ENCODE measurements around the gene SAP30BP. TPM values are rescaled to one million over a fixed set of nuclear protein-coding genes. Genes with fewer than 3 reads are reported as not detected.

SAP30BP gene
- total and polyA plus RNA-seq, 2 of the 13 experiments (the other 11 are each of a cell fraction or from before 2014, with no cell fraction given) = 67.7 to 99.4 TPM

DNA sequence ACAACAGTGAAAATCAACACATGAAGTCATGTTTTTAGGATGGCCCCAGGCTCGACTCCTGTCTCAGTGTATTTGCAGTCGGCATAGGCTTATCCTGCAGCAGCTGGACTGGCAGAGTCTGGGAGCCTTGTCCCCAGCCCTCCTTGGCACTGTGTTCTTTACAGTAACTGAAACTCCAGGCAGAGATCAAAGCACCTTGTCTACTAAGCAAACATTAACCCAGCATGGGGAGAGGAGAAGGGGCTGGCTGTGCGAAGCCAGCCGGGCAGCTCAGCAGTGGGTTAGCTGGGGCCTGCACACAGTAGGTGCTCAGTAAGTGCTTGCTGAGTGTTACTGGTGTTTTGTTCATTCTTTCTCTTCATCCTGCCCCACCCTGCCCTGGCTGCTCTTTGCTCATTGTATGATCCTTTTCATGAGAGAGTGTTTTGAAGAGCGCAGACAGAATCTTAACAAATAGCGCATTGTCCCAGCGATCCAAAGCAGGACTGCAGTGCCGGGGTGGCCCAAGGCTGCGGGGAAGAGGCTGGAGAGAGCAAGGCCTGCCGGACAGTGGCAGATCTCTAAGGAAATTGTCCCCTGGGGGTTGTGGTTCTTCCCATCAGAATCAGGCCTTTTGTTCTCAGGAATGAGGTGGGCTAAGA lies 30.6 kb downstream of the SAP30BP start (continued):
- TF ChIP-seq ZNF740 (CRISPR knock-in tag; IDR thresholded peaks at IDR 0.05) = no peak
- no peak for TF ChIP-seq TBP (CRISPR knock-in tag; IDR thresholded peaks at IDR 0.05)
- TF ChIP-seq PAXIP1 (CRISPR knock-in tag; conservative IDR thresholded peaks at IDR 0.05) = no peak; the same call in 1 of the 2 replicates
- TF ChIP-seq, protein P1, sequence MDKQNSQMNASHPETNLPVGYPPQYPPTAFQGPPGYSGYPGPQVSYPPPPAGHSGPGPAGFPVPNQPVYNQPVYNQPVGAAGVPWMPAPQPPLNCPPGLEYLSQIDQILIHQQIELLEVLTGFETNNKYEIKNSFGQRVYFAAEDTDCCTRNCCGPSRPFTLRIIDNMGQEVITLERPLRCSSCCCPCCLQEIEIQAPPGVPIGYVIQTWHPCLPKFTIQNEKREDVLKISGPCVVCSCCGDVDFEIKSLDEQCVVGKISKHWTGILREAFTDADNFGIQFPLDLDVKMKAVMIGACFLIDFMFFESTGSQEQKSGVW (CRISPR knock-in tag; IDR thresholded peaks at IDR 0.05; ENCODE audit: borderline replicate concordance) = no peak
- TF ChIP-seq NBN (conservative IDR thresholded peaks at IDR 0.05) = no peak
- no peak for TF ChIP-seq PAX8 (CRISPR knock-in tag; IDR thresholded peaks at IDR 0.05; ENCODE audit: borderline replicate concordance)
- TF ChIP-seq, protein P2, sequence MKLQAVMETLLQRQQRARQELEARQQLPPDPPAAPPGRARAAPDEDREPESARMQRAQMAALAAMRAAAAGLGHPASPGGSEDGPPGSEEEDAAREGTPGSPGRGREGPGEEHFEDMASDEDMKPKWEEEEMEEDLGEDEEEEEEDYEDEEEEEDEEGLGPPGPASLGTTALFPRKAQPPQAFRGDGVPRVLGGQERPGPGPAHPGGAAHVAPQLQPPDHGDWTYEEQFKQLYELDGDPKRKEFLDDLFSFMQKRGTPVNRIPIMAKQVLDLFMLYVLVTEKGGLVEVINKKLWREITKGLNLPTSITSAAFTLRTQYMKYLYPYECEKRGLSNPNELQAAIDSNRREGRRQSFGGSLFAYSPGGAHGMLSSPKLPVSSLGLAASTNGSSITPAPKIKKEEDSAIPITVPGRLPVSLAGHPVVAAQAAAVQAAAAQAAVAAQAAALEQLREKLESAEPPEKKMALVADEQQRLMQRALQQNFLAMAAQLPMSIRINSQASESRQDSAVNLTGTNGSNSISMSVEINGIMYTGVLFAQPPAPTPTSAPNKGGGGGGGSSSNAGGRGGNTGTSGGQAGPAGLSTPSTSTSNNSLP (IDR thresholded peaks at IDR 0.05; ENCODE audit: low read depth, low read length) = no peak
- TF ChIP-seq FOXC1 (CRISPR knock-in tag; IDR thresholded peaks at IDR 0.05; ENCODE audit: borderline replicate concordance) = no peak
- TF ChIP-seq ZNF878 (CRISPR knock-in tag; IDR thresholded peaks at IDR 0.05) = no peak
- no peak for TF ChIP-seq JUN (CRISPR knock-in tag; IDR thresholded peaks at IDR 0.05)
- no peak for TF ChIP-seq MTA3 (CRISPR knock-in tag; IDR thresholded peaks at IDR 0.05)
- TF ChIP-seq ZBTB34 (CRISPR knock-in tag; IDR thresholded peaks at IDR 0.05) = no peak
- TF ChIP-seq MIXL1 (CRISPR knock-in tag; IDR thresholded peaks at IDR 0.05) = no peak
- TF ChIP-seq, protein P3, sequence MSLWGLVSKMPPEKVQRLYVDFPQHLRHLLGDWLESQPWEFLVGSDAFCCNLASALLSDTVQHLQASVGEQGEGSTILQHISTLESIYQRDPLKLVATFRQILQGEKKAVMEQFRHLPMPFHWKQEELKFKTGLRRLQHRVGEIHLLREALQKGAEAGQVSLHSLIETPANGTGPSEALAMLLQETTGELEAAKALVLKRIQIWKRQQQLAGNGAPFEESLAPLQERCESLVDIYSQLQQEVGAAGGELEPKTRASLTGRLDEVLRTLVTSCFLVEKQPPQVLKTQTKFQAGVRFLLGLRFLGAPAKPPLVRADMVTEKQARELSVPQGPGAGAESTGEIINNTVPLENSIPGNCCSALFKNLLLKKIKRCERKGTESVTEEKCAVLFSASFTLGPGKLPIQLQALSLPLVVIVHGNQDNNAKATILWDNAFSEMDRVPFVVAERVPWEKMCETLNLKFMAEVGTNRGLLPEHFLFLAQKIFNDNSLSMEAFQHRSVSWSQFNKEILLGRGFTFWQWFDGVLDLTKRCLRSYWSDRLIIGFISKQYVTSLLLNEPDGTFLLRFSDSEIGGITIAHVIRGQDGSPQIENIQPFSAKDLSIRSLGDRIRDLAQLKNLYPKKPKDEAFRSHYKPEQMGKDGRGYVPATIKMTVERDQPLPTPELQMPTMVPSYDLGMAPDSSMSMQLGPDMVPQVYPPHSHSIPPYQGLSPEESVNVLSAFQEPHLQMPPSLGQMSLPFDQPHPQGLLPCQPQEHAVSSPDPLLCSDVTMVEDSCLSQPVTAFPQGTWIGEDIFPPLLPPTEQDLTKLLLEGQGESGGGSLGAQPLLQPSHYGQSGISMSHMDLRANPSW (CRISPR knock-in tag; IDR thresholded peaks at IDR 0.05; ENCODE audit: borderline replicate concordance) = no peak
- TF ChIP-seq SMAD9 (CRISPR knock-in tag; IDR thresholded peaks at IDR 0.05) = 0 out of 2 replicates have a peak, but pooled peaks have one; percentile 23
- TF ChIP-seq ZNF326 (CRISPR knock-in tag; IDR thresholded peaks at IDR 0.05; ENCODE audit: borderline replicate concordance) = no peak
